HCT116 (cell line): Measurements from ENCODE around the gene WDR20. TPM values are rescaled to one million over a fixed set of nuclear protein-coding genes. Genes with fewer than 3 reads are reported as not detected.

ENCODE experiments used
- ATAC-seq: fragments of 200-7000 bp; cut with Tn5 transposase; 2 replicates; pipeline ENCODE4 v1.9.1; 2020; ENCODE audit warnings: mild to moderate bottlenecking, moderate library complexity
- BruUV-seq: library from RNA; stranded (reverse); fragments of 400-500 nt; replicated peaks from 2 replicates; lab custom pipeline; 2021; lab: Mats Ljungman, UMichigan
- CTCF ChIA-PET: fragments of 300-600 bp; sonication (Branson Sonifier 250); formaldehyde crosslinking; loops from one replicate; lab custom pipeline; 2021; ENCODE audit warnings: antibody characterized with exemption; lab: Charles Lee
- POLR2A ChIA-PET: fragments of 300-600, 350-600 bp; sonication (Branson Sonifier 250); formaldehyde crosslinking; loops from one replicate; lab custom pipeline; 2021; ENCODE audit warnings: antibody characterized with exemption; lab: Charles Lee
- RAD21 ChIA-PET, 2 experiments: fragments of 300-600 bp; sonication (Branson Sonifier 250); formaldehyde crosslinking; loops; one replicate each; lab custom pipeline; 2023; ENCODE audit warnings: low total read pairs in 2 of 2; ENCODE audit not compliant: uncharacterized antibody in 2 of 2, unreplicated experiment in 2 of 2, low non-redundant PET in 1 of 2; lab: Charles Lee
- DNase-seq: peaks from one replicate; pipeline ENCODE4 v3.0.0-alpha.2; 2010; ENCODE audit warnings: low read depth, low spot score
- H2AFZ ChIP-seq: fragments of 200-600 bp; shearing (Covaris generic), sonication (generic); 2 replicates; pipeline ENCODE4 v1.6.1; 2017; ENCODE audit warnings: low read depth, mixed run types, mixed read lengths, antibody characterized with exemption, low read length; ENCODE audit not compliant: poor library complexity, severe bottlenecking
- H3K27ac ChIP-seq: 2 replicates; pipeline ENCODE4 v1.5.1; 2012; ENCODE audit warnings: low read depth, low read length
- H3K27me3 ChIP-seq: fragments of 200-600 bp; sonication (generic); 2 replicates; pipeline ENCODE4 v1.6.1; 2016; ENCODE audit warnings: mixed run types, low read length, mixed read lengths; ENCODE audit not compliant: insufficient read depth
- H3K36me3 ChIP-seq, 2 experiments: fragments of 200-500 bp in 1 of 2; fragments of 200-600 bp in 1 of 2; sonication (Bioruptor generic) in 1 of 2; sonication (generic) in 1 of 2; 2 replicates each; pipeline versions ENCODE4 v1.5.1 to v1.6.1; 2014 to 2016; ENCODE audit warnings: low read length in 2 of 2, inconsistent platforms in 1 of 2, mixed read lengths in 1 of 2, mixed run types in 1 of 2; ENCODE audit not compliant: insufficient read depth in 2 of 2, control insufficient read depth in 1 of 2
- H3K4me1 ChIP-seq, 2 experiments: fragments of 200-600 bp in 1 of 2; sonication (generic) in 1 of 2; 2 replicates each; pipeline versions ENCODE4 v1.5.1 to v1.6.1; 2012 to 2017; ENCODE audit warnings: low read length in 2 of 2, inconsistent platforms in 1 of 2, mild to moderate bottlenecking in 1 of 2, mixed read lengths in 1 of 2, mixed run types in 1 of 2, moderate library complexity in 1 of 2; ENCODE audit not compliant: insufficient read depth in 2 of 2, control insufficient read depth in 1 of 2
- H3K4me2 ChIP-seq: fragments of 200-600 bp; sonication (generic); 2 replicates; pipeline ENCODE4 v1.6.1; 2017; ENCODE audit warnings: mixed run types, low read length, mixed read lengths
- H3K4me3 ChIP-seq, 2 experiments: fragments of 200-600 bp in 1 of 2; sonication (generic) in 1 of 2; replicated peaks in 1 of 2; 2 replicates each; pipeline ENCODE4 v1.5.1; 2011 to 2016; ENCODE audit warnings: low read length in 2 of 2, control low read depth in 1 of 2, low read depth in 1 of 2, mild to moderate bottlenecking in 1 of 2, mixed read lengths in 1 of 2, mixed run types in 1 of 2
- H3K79me2 ChIP-seq: fragments of 200-600 bp; sonication (generic); 2 replicates; pipeline ENCODE4 v1.6.1; 2017; ENCODE audit warnings: mild to moderate bottlenecking, mixed run types, low read length, moderate library complexity, mixed read lengths; ENCODE audit not compliant: insufficient read depth
- H3K9ac ChIP-seq: fragments of 200-600 bp; sonication (generic); 2 replicates; pipeline ENCODE4 v1.6.1; 2016; ENCODE audit warnings: low read length, mixed read lengths
- H3K9me2 ChIP-seq: fragments of 200-600 bp; sonication (generic), shearing (Covaris generic); 2 replicates; pipeline ENCODE4 v1.6.1; 2017; ENCODE audit warnings: mixed run types, mild to moderate bottlenecking, moderate library complexity; ENCODE audit not compliant: insufficient read depth
- H3K9me3 ChIP-seq, 2 experiments: fragments of 200-500 bp in 1 of 2; fragments of 200-600 bp in 1 of 2; sonication (Bioruptor generic) in 1 of 2; sonication (generic) in 1 of 2; 2 replicates each; pipeline ENCODE4 v1.6.1; 2014 to 2017; ENCODE audit warnings: low read length in 2 of 2, mixed read lengths in 2 of 2, inconsistent platforms in 1 of 2, low read depth in 1 of 2, mild to moderate bottlenecking in 1 of 2, mixed run types in 1 of 2, moderate library complexity in 1 of 2; ENCODE audit not compliant: control insufficient read depth in 1 of 2, insufficient read depth in 1 of 2
- H4K20me1 ChIP-seq: fragments of 200-600 bp; sonication (generic), shearing (Covaris generic); 2 replicates; pipeline ENCODE4 v1.6.1; 2017; ENCODE audit warnings: mixed run types, mild to moderate bottlenecking, moderate library complexity; ENCODE audit not compliant: insufficient read depth
- ATF3 ChIP-seq: IDR thresholded peaks from 2 replicates; pipeline ENCODE4 v1.6.1; 2012
- CEBPB ChIP-seq: IDR thresholded peaks from 2 replicates; pipeline ENCODE4 v1.6.1; 2012; ENCODE audit warnings: low read depth
- CTCF ChIP-seq, 3 experiments: fragments of 200-600 bp in 1 of 3; sonication (generic) in 1 of 3; IDR thresholded peaks in 2 of 3; conservative IDR thresholded peaks in 1 of 3; 2 replicates each; pipeline ENCODE4 v1.5.1; 2012 to 2017; ENCODE audit warnings: low read depth in 2 of 3, low read length in 2 of 3, antibody characterized with exemption in 1 of 3, borderline replicate concordance in 1 of 3, control low read depth in 1 of 3, mild to moderate bottlenecking in 1 of 3, mixed read lengths in 1 of 3, mixed run types in 1 of 3, moderate library complexity in 1 of 3; ENCODE audit not compliant: insufficient read depth in 1 of 3
- EGR1 ChIP-seq: IDR thresholded peaks from 2 replicates; pipeline ENCODE4 v1.6.1; 2012; ENCODE audit warnings: low read depth
- ELF1 ChIP-seq: IDR thresholded peaks from 2 replicates; pipeline ENCODE4 v1.6.1; 2012; ENCODE audit warnings: low read depth, borderline replicate concordance
- EZH2 ChIP-seq: fragments of 200-600 bp; sonication (generic); IDR thresholded peaks from 2 replicates; pipeline ENCODE4 v1.6.1; 2017; ENCODE audit warnings: antibody characterized with exemption, mixed run types
- MAX ChIP-seq: IDR thresholded peaks from 2 replicates; pipeline ENCODE4 v1.6.1; 2012
- RAD21 ChIP-seq: IDR thresholded peaks from 2 replicates; pipeline ENCODE4 v1.6.1; 2012; ENCODE audit warnings: low read depth, mild to moderate bottlenecking
- SIN3A ChIP-seq: IDR thresholded peaks from 2 replicates; pipeline ENCODE4 v1.6.1; 2012; ENCODE audit warnings: low read depth
- SP1 ChIP-seq: IDR thresholded peaks from 2 replicates; pipeline ENCODE4 v1.6.1; 2012; ENCODE audit warnings: low read depth
- TCF7L2 ChIP-seq: IDR thresholded peaks from 2 replicates; pipeline ENCODE4 v1.7.0; 2011; ENCODE audit warnings: borderline replicate concordance, inconsistent platforms; ENCODE audit not compliant: insufficient read depth, insufficient read length; ENCODE audit errors: extremely low read depth
- YY1 ChIP-seq: IDR thresholded peaks from 2 replicates; pipeline ENCODE4 v1.6.1; 2011; ENCODE audit warnings: low read length, low read depth, moderate library complexity, mild to moderate bottlenecking; ENCODE audit not compliant: insufficient replicate concordance; ENCODE audit errors: extremely low read depth
- ZBTB33 ChIP-seq: IDR thresholded peaks from 2 replicates; pipeline ENCODE4 v1.6.1; 2011; ENCODE audit warnings: mild to moderate bottlenecking, low read length, moderate library complexity; ENCODE audit not compliant: insufficient replicate concordance; ENCODE audit errors: extremely low read depth
- ZFX ChIP-seq: fragments of 450-650 bp; IDR thresholded peaks from 2 replicates; pipeline ENCODE4 v1.6.1; 2017
- ZNF274 ChIP-seq: fragments of 200-500 bp; sonication (Bioruptor generic); IDR thresholded peaks from 2 replicates; pipeline ENCODE4 v1.6.1; 2014; ENCODE audit warnings: mild to moderate bottlenecking, low read depth, low read length, inconsistent platforms
- intact Hi-C: fragments of 100-400 bp; cut with micrococcal nuclease; formaldehyde crosslinking; loops from 2 replicates; pipeline ENCODE4 v1.10.0; 2022
- total RNA-seq: library from RNA; stranded (reverse); gene quantifications from one replicate; pipeline ENCODE4 v1.2.1, GENCODE V29; 2021; ENCODE audit not compliant: unreplicated experiment

Gene WDR20
- total RNA-seq, 1 experiment from 2014 or later = 21.1 TPM

GRCh38 chr14:102138535-102138934 is 1.2 kb upstream of the WDR20 start (continued):
- TF ChIP-seq ZBTB33 (no peak), CTCF (IDR thresholded peaks at IDR 0.05 in 2 of 3, conservative IDR thresholded peaks at IDR 0.05 in 1 of 3; ENCODE audit: borderline replicate concordance in 1 of 3, insufficient read depth in 1 of 3, low read depth in 2 of 3, low read length in 2 of 3) (no peak), YY1 (no peak), ATF3 (no peak), MAX (no peak)

- intact Hi-C loops = loop anchor here (2.0 to 5.0 kb wide), 2 partner anchors 176 to 177 kb away; partner anchors contain the start of gene DYNC1H1
- Histone ChIP-seq H3K9ac (peak overlapping the region; percentile 89), H4K20me1 (peaks cover 6% of the 10 kb centered on the region; the same call in 1 of the 2 replicates), H3K27ac (peak overlapping the region; percentile 76), H3K9me3 (no peaks in the 10 kb centered on the region), H3K36me3 (no peaks in the 10 kb centered on the region), H3K4me3 (peak overlapping the region; percentile 83 to 91), H3K4me1 (peaks cover 5 to 16% of the 10 kb centered on the region in 2 experiments; a peak in 3 of 4 replicates), H2AFZ (peak overlapping the region; percentile 14), H3K9me2 (no peaks in the 10 kb centered on the region), H3K4me2 (peak overlapping the region; percentile 81), H3K27me3 (no peaks in the 10 kb centered on the region), H3K79me2 (peaks cover 53% of the 10 kb centered on the region)
- POLR2A ChIA-PET = interaction anchor here (1.0 kb wide), 1 partner anchor 51 kb away, joined by 3 read pairs; no protein-coding TSS in a partner anchor
- RAD21 ChIA-PET = no interaction called here
- CTCF ChIA-PET = interaction anchor here (0.5 to 1.0 kb wide), 2 partner anchors 12 to 43 kb away, joined by 4 read pairs; no protein-coding TSS in a partner anchor
- DNase-seq (no peak), ATAC-seq (peak; percentile 28)
- no TSS peak for BruUV-seq
- no peak for TF ChIP-seq CTCF (IDR thresholded peaks at IDR 0.05 in 2 of 3, conservative IDR thresholded peaks at IDR 0.05 in 1 of 3; ENCODE audit: borderline replicate concordance in 1 of 3, insufficient read depth in 1 of 3, low read depth in 2 of 3, low read length in 2 of 3)
- no peak for TF ChIP-seq EZH2
- TF ChIP-seq ELF1 = no peak
- no peak for TF ChIP-seq EGR1
- no peak for TF ChIP-seq ZFX
- no peak for TF ChIP-seq ATF3
- no peak for TF ChIP-seq TCF7L2
- no peak for TF ChIP-seq YY1
- no peak for TF ChIP-seq RAD21
- TF ChIP-seq ZNF274 = no peak
- no peak for TF ChIP-seq SP1
- TF ChIP-seq CEBPB = no peak
- no peak for TF ChIP-seq SIN3A
These were observed 774 bp upstream of the WDR20 start for GRCh38 chr14:102138961-102139285.
